GM21528 (cell line): ENCODE results near the gene UBXN10.

ENCODE experiments used
- ATAC-seq: cut with Tn5 transposase; IDR thresholded peaks from one replicate; pipeline ENCODE4 v1.9.1; 2021; ENCODE audit warnings: mild to moderate bottlenecking, moderate library complexity; ENCODE audit not compliant: unreplicated experiment, low FRiP score

The UBXN10 gene

GRCh38 chr1:20233394-20233793 is 47.5 kb downstream of the UBXN10 start:
- no peak for ATAC-seq

- ATAC-seq = no peak
Measured at GRCh38 chr1:20233866-20234265, 48.0 kb downstream of the UBXN10 start.

- no peak for ATAC-seq
Measured at GRCh38 chr1:20234788-20235535, 49.1 kb downstream of the UBXN10 start.

GRCh38 chr1:20237646-20238045 is 51.8 kb downstream of the UBXN10 start:
- ATAC-seq = no peak

GRCh38 chr1:20240012-20240411 is 54.1 kb downstream of the UBXN10 start:
- ATAC-seq = no peak

GRCh38 chr1:20242890-20243479 is 57.1 kb downstream of the UBXN10 start:
- no peak for ATAC-seq
